Activated CD4-positive, alpha-beta T cell treated with anti-CD3 and anti-CD28 coated beads, Interleukin-2, amount 50 U/mL, for 24 hours (primary cell): ENCODE results near the gene RPL22L1.
"Not testable (repeated sequence)": the region's sequence is repeated elsewhere in the genome, so short reads cannot be mapped to it uniquely, and the experiment has no call there.

Experiments
- DNase-seq, 2 donors: peaks; one replicate each; pipeline ENCODE4 v3.0.0-alpha.2; 2020; ENCODE audit warnings: low read depth in 1 of 2, low spot score in 1 of 2

The RPL22L1 gene

DNA sequence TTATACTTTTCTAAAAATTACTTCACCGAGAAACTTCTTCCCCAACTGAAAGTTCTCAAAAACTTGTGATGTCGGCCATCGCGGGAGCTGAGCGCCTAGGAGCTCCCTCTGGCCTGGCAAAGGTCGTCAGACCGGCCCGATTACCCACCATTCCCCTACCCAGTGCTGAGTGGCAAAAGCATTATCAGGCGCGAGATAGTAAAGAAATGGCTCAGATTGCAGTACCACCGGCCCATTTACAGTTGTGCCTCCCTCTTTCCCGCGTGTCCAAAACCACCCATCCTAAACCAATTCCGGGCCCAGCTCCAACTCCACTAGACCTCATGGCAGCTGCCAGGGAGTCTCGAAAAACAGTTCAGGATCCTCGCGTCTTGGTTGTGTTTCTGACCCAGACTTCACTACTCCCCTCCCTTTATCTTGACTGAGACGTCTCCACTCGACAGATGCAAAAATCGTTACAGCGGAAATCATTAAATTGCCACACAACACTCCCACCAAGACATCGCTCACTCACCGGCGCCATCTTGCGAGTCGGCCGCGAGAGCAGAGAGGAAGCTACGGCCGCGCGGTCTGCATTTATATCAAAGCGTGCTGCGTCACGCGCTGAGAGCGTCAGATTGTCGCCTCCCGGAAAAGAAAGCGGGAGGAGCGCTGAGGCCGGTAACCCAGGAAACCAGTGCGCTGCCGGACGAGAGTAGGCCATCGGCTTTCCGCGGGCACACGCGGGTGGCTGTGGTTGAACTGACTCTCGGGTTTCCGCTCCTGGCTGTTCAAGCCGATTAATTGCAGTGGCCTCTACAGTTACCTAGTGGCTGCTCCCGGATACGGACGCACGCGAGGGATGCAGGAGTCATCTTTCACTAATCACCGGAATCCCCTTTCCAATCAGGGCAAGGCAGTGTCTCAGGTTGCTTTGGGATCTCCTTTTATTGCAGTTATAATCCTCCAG lies at the start of gene RPL22L1:
TSS of gene RPL22L1 (minus strand) at position 551 of the 949 bp plus-strand sequence. CDS start at position 523, 28 bp downstream.
- peak; percentile 87 to 91 for DNase-seq

- DNase-seq: no peak
These were observed 48.7 kb upstream of the RPL22L1 start for GRCh38 chr3:170918715-170919114.

DNA sequence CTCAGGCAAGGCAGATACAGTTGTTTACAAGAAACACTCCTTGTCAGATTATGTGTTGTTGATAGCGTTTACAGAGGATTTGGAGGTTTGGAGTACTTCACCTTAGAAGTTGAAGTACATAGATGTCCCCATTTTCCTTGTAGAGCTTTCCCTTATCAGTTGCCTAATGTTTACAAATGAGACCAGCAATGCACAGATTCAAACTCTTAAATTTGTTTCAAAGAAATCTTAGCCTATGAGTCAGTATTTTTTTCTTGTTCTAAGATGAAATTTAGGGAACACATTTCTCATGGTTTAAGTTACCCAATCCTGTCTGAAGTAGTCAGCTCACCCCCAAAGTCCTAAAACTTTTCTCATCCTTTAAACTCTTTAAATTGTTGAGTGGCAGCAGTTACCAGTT lies 44.7 kb upstream of the RPL22L1 start:
- no peak for DNase-seq

DNA sequence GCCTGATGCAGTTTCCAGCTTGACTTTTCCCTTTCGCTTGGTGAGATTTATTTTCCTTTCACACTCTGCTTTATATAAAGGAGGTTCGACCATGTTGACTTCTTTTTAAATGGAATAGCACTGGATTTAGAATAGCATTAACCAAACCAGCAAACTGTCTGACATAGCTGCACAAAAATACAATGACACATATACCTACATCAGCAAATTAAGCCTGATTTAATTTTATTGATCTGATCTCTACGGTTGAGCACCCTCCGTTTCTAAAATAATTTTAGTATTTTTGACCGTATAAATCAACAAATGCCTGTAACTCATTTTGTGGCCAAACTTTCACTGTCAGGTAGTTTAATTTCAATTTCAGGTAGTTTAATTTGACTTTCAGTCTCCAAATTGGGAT lies 44.2 kb upstream of the RPL22L1 start:
- no peak for DNase-seq

GRCh38 chr3:170911051-170911450 lies 41.1 kb upstream of the RPL22L1 start:
- no peak for DNase-seq

DNA sequence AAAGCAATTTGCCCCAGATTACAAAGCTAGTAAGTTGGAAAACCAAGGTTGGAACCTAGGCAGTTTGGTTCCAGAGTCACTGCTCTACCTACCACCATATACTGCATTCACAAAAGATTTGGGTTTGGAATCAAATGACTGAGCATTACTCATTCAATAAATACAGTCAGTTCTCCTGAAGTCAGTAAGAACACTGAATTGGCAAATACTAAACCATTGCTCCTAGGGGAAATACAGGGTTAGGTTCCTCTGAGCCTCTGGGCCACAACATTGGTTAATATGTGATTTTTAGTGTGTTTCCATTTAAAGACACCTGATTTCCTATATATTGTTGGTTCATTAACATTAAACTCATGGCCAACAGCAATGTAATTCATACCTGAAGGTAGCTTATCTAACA lies 40.5 kb upstream of the RPL22L1 start:
- DNase-seq: no peak

- DNase-seq: no peak
These were observed 39.3 kb upstream of the RPL22L1 start for GRCh38 chr3:170909129-170909903.

GRCh38 chr3:170908235-170909116 lies 38.5 kb upstream of the RPL22L1 start, which contains the start of gene EIF5A2:
TSS of gene EIF5A2 (minus strand) at chr3:170908637. CDS start at chr3:170907806, 831 bp downstream.
- peak; percentile 92 to 94 for DNase-seq

DNA sequence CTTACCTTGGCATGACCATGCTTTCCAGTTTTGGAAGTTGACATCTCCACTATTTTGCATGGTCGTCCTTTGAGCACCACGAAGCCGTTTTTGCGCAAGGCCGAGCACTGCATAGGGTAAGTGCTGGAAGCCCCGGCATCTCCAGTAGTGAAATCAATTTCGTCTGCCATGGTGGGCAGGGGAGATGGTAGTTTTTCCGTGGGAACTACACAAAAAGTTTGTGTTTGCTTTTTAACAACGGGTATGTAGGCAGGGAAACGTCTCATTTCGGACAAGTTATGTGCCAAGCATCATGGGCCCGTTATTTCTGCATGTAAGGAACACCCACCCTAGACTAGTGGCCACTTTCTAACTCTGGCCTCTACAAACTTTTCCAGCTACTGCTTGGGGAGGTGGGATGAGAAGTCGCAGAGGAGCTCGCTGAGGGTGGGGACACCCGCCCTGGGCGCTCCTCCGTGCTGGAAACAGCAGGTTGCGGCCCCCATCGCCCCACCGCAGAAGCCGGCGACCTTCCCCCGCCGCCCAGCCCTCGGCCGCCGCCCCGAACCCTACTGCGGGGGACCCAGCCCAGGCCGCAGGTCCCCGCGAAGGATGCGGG lies 37.7 kb upstream of the RPL22L1 start:
- no peak for DNase-seq

GRCh38 chr3:170905862-170906261 lies 35.9 kb upstream of the RPL22L1 start:
- DNase-seq: no peak

- no peak for DNase-seq
These were observed 33.1 kb upstream of the RPL22L1 start for GRCh38 chr3:170903123-170903522.

DNA sequence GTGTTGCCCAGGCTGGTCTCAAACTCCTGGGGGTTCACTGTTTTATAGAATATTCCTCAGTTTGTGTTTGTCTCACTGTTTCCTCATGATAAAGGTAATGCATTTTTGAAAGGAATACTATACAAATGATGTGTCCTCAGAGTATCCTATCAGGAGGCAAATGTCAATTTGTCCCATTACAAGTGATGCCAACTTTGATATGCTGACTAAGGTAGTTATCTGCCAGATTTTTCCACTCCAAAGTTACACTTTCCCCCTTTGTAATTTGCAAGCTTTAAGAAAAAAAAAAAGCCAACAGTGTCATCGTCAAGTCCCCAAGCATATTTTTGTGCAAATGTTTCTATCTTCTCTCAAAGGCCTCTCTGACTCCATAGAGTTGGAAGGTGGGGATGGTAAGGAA lies 29.5 kb upstream of the RPL22L1 start:
- no peak for DNase-seq

GRCh38 chr3:170897978-170898377 lies 28.0 kb upstream of the RPL22L1 start:
- DNase-seq: no peak

- DNase-seq: not testable (repeated sequence)
These were observed 27.2 kb upstream of the RPL22L1 start for GRCh38 chr3:170897199-170897598.

GRCh38 chr3:170896781-170897180 lies 26.8 kb upstream of the RPL22L1 start:
- no peak for DNase-seq

- DNase-seq: not testable (repeated sequence)
These were observed 26.3 kb upstream of the RPL22L1 start for GRCh38 chr3:170896333-170896732.

- DNase-seq: no peak
These were observed 23.9 kb upstream of the RPL22L1 start for GRCh38 chr3:170893895-170894294.

DNA sequence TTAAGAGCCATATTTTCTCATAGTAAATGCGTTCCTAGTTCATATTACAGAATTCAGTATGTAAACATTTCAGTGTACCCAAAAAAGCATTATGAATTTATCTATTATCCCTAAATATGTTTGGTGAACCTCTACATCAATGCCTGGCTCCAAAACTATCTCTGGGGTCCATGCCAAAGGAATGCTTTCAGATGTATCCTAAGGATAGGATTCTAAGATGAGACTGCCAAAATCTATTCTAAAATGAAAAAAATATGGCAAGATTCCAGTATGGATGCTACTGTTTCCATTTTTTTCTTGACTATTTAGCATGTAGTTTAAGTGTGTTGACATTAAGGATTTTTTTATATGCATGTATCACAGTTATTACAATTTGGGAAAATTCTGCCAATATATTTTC lies 19.6 kb upstream of the RPL22L1 start:
- DNase-seq: no peak

GRCh38 chr3:170889132-170889531 lies 19.1 kb upstream of the RPL22L1 start:
- DNase-seq: no peak

GRCh38 chr3:170884109-170884930 lies 14.3 kb upstream of the RPL22L1 start:
- DNase-seq: not testable (repeated sequence)
